GM18951 (cell line): ENCODE results near the gene NIP7.

ENCODE experiments used
- POLR2A ChIP-seq: IDR thresholded peaks from 4 replicates; pipeline ENCODE4 v1.6.1; 2011; ENCODE audit warnings: mild to moderate bottlenecking; ENCODE audit not compliant: insufficient read length, insufficient read depth; ENCODE audit errors: extremely low read depth
- in situ Hi-C: fragments of 300-500 bp; cut with MboI; formaldehyde crosslinking; loops from one replicate; pipeline ENCODE4 v1.12.0; 2022; ENCODE audit warnings: low sequenced_read_pairs, mixed read lengths, inconsistent platforms; ENCODE audit not compliant: unreplicated experiment

Gene NIP7

GRCh38 chr16:69373019-69373418, 33.4 kb downstream of the NIP7 start:
- no peak for TF ChIP-seq POLR2A
- in situ Hi-C loops, result no loop called here

- in situ Hi-C loops, result no loop called here
- no peak for TF ChIP-seq POLR2A
Measured at GRCh38 chr16:69376393-69377059, 37.0 kb downstream of the NIP7 start.

DNA sequence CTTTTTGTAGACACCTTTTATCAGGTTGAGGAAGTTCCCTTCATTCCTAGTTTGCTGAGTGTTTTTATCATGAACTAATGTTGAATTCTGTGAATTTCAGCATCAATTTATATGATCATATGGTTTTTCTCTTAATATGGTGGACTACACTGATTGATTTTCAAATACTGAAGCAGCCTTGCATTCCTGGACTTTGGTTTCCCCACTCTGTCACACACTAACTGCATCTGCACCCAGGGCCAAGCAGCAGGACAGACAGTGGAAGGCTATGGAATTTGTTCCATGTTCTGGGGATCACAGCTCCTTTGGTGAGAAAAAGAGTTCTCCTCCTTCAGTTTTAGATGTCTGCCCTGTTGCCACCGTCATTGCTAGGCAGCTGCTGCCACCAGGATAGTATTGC, 38.5 kb downstream of the NIP7 start:
- in situ Hi-C loops, result no loop called here
- TF ChIP-seq POLR2A, result no peak

DNA sequence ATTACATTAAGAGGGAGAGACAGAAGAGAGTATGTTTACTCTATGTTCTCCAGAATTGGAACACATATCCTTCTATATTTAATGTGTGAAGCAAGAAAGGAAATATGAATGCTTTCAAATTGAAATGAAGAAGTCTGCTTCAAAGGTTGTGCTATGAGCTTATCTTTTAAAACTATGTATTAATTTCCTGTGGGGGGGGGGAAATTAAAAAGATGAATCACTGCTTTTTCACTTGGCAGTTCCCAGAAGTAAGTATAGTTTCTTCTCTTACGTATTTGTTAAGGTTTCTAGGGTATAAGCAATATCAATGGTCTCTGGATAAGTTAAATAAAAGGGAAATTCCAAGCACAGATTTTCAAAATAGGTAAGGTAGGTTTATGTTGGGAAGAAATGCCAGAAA, 39.2 kb downstream of the NIP7 start:
- in situ Hi-C loops, result no loop called here
- TF ChIP-seq POLR2A, result no peak

- no peak for TF ChIP-seq POLR2A
- in situ Hi-C loops, result no loop called here
Measured at GRCh38 chr16:69381231-69381630, 41.7 kb downstream of the NIP7 start.

DNA sequence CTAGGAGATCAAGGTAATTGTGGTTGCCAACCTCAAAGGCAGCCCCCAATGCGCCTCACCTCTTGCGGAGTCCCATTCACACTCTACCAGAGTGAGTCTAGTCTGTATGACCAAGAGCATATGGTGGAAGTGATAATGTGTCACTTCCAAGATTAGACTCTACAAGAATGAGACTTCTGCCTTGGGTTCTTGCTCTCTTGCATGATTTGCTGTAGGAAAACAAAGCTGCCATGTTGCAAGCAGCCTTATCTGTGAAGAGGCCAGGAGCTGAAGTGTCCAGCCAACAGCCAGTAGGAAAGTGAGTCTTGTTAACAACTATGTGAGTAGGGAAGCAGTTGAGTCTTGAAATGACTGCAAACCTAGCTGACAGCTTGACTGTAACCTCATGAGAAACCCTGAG, 42.8 kb downstream of the NIP7 start:
- in situ Hi-C loops, result no loop called here
- TF ChIP-seq POLR2A, result no peak

DNA sequence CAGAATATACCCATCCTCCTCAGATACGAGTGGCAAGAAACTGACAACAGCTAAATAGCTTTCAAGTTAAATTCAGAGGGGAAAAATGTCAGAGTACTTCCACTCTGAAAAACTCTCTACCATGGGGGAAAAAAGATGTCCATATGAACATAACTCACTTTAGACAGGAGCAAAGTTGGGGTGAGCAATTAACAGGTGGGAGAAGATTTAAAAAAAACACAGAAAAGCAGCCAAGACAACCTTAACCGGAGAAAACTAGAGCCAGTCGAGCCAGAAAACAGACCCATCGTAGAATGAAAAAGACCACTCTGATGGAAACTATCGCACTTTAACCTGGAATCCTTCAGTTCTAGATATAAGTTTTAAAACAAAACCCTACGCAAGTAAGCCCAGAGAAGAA, 45.4 kb downstream of the NIP7 start:
- TF ChIP-seq POLR2A, result no peak
- in situ Hi-C loops, result no loop called here

DNA sequence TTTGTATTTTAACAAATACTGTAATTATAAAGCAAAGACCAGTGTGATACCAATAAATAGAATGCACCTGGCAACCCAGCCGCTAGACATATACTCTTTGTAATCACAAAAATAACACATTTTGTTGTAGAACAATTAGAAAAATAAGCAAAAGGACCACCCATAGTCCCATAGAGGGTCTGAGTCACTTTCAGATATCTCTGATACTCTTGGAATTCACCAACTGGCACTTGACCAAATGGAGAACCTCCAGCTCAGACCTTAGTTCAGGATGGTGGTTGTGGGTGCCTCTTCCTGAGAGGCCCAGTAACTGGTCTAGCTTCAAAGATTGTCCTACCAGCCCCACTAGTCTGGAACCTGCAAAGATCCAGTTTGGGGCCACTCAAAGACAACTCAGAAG, 47.0 kb downstream of the NIP7 start:
- no peak for TF ChIP-seq POLR2A
- in situ Hi-C loops, result no loop called here
